AG09319 (cell line): ENCODE measurements around the gene TMED1.
"Not testable (repeated sequence)": the region's sequence is repeated elsewhere in the genome, so short reads cannot be mapped to it uniquely, and the experiment has no call there.

ENCODE experiments used
- DNase-seq: peaks from one replicate; pipeline ENCODE4 v3.0.0-alpha.2; 2010; ENCODE audit warnings: low read depth; ENCODE audit errors: extremely low read depth
- TF ChIP-seq, protein P1 (sequence below): IDR thresholded peaks from 2 replicates; pipeline ENCODE4 v1.5.1; 2011; ENCODE audit warnings: low read depth, mild to moderate bottlenecking, inconsistent platforms, low read length, moderate library complexity

TMED1 gene, protein sequence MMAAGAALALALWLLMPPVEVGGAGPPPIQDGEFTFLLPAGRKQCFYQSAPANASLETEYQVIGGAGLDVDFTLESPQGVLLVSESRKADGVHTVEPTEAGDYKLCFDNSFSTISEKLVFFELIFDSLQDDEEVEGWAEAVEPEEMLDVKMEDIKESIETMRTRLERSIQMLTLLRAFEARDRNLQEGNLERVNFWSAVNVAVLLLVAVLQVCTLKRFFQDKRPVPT

GRCh38 chr19:10835754-10836478, at the start of gene TMED1:
Gene TMED1 (minus strand): TSS chr19:10836212. CDS start chr19:10836191, 21 bp downstream.
- TF ChIP-seq, protein P1, sequence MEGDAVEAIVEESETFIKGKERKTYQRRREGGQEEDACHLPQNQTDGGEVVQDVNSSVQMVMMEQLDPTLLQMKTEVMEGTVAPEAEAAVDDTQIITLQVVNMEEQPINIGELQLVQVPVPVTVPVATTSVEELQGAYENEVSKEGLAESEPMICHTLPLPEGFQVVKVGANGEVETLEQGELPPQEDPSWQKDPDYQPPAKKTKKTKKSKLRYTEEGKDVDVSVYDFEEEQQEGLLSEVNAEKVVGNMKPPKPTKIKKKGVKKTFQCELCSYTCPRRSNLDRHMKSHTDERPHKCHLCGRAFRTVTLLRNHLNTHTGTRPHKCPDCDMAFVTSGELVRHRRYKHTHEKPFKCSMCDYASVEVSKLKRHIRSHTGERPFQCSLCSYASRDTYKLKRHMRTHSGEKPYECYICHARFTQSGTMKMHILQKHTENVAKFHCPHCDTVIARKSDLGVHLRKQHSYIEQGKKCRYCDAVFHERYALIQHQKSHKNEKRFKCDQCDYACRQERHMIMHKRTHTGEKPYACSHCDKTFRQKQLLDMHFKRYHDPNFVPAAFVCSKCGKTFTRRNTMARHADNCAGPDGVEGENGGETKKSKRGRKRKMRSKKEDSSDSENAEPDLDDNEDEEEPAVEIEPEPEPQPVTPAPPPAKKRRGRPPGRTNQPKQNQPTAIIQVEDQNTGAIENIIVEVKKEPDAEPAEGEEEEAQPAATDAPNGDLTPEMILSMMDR, result peak; percentile 13
- DNase-seq, result peak; percentile 99

GRCh38 chr19:10885201-10886169, 49.5 kb upstream of the TMED1 start:
- no peak for DNase-seq
- TF ChIP-seq, protein P1, result no peak

DNA sequence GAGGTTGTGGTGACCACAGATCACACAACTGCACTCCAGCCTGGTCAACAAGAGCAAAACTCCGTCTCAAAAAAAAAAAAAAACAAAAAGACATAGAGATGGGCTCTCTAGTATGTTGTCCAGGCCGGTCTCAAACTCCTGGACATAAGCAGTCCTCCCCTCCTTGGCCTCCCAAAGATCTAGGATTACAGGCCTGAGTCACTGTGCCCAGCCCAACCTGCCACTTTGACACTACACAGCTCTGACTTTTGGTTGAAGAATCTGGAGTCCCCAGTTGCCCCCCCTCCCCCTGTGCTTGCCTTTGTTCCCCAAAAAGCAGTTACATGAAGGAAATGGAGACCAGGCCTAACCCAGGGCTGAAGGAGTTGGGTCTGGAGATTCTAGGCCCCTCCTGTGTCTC, 48.3 kb upstream of the TMED1 start:
- DNase-seq, result no peak
- TF ChIP-seq, protein P1, result no peak

DNA sequence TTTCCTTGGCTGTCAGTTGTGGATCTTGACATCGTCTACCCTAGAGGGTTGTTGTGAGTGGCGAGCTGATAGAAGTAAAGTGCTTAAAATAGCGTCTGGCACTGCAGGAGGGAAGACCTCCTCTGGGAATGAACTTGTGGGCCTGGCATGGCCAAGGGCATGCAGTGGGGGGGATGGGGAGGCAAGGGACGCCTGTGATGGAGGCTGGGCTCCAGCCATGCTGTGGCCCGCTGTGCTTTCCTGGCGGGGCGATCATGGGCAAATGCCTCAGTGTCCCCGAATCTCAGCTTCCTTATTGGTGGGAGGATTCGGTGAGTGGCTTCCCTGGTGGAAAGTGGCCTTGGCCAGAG, 46.1 kb upstream of the TMED1 start:
- TF ChIP-seq, protein P1, result no peak
- DNase-seq, result no peak

- TF ChIP-seq, protein P1, result no peak
- DNase-seq, result no peak
These were observed 45.5 kb upstream of the TMED1 start for GRCh38 chr19:10881403-10882107.

GRCh38 chr19:10878253-10878652, 42.2 kb upstream of the TMED1 start:
- no peak for DNase-seq
- TF ChIP-seq, protein P1, result no peak

- not testable (repeated sequence) for DNase-seq
These were observed 41.6 kb upstream of the TMED1 start for GRCh38 chr19:10877608-10878007.
